ENCODE measurements around the gene POLR2F.
A peak's percentile ranks its signal among the peaks of the same experiment; 100 is the strongest.

The POLR2F gene

GRCh38 chr22:37933711-37934376 is 19.7 kb upstream of the POLR2F start (continued):
- 0 out of 2 replicates have a peak, but pooled peaks have one; percentile 84 for TF ChIP-seq INSM2 (tag by site-specific recombination; IDR thresholded peaks at IDR 0.05)
- no peak for TF ChIP-seq ZNF157 (tag by site-specific recombination; IDR thresholded peaks at IDR 0.05)
- no peak for TF ChIP-seq ZFHX2 (tag by site-specific recombination; conservative IDR thresholded peaks at IDR 0.05)
- TF ChIP-seq, protein P1, sequence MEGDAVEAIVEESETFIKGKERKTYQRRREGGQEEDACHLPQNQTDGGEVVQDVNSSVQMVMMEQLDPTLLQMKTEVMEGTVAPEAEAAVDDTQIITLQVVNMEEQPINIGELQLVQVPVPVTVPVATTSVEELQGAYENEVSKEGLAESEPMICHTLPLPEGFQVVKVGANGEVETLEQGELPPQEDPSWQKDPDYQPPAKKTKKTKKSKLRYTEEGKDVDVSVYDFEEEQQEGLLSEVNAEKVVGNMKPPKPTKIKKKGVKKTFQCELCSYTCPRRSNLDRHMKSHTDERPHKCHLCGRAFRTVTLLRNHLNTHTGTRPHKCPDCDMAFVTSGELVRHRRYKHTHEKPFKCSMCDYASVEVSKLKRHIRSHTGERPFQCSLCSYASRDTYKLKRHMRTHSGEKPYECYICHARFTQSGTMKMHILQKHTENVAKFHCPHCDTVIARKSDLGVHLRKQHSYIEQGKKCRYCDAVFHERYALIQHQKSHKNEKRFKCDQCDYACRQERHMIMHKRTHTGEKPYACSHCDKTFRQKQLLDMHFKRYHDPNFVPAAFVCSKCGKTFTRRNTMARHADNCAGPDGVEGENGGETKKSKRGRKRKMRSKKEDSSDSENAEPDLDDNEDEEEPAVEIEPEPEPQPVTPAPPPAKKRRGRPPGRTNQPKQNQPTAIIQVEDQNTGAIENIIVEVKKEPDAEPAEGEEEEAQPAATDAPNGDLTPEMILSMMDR (tag by site-specific recombination; IDR thresholded peaks at IDR 0.05), result peak; percentile 98
- TF ChIP-seq, protein P2, sequence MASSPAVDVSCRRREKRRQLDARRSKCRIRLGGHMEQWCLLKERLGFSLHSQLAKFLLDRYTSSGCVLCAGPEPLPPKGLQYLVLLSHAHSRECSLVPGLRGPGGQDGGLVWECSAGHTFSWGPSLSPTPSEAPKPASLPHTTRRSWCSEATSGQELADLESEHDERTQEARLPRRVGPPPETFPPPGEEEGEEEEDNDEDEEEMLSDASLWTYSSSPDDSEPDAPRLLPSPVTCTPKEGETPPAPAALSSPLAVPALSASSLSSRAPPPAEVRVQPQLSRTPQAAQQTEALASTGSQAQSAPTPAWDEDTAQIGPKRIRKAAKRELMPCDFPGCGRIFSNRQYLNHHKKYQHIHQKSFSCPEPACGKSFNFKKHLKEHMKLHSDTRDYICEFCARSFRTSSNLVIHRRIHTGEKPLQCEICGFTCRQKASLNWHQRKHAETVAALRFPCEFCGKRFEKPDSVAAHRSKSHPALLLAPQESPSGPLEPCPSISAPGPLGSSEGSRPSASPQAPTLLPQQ (tag by site-specific recombination; IDR thresholded peaks at IDR 0.05), result peak; percentile 77
- TF ChIP-seq ZNF132 (tag by site-specific recombination; IDR thresholded peaks at IDR 0.05; ENCODE audit: borderline replicate concordance), result no peak
- TF ChIP-seq ZFP3 (tag by site-specific recombination; IDR thresholded peaks at IDR 0.05; ENCODE audit: low read depth), result no peak
- no peak for TF ChIP-seq HOXA7 (CRISPR knock-in tag; IDR thresholded peaks at IDR 0.05; ENCODE audit: borderline replicate concordance)
- no peak for TF ChIP-seq ZNF114 (tag by site-specific recombination; IDR thresholded peaks at IDR 0.05)
- peak; percentile 83 for TF ChIP-seq ZIC2 (tag by site-specific recombination; IDR thresholded peaks at IDR 0.05)
- TF ChIP-seq ZNF501 (tag by site-specific recombination; IDR thresholded peaks at IDR 0.05), result 0 out of 2 replicates have a peak, but pooled peaks have one; percentile 28
- peak; percentile 97 for TF ChIP-seq KLF1 (tag by site-specific recombination; IDR thresholded peaks at IDR 0.05)
- TF ChIP-seq ZNF239 (tag by site-specific recombination; IDR thresholded peaks at IDR 0.05), result no peak
- TF ChIP-seq ZNF473 (tag by site-specific recombination; IDR thresholded peaks at IDR 0.05), result no peak
- TF ChIP-seq ZNF133 (tag by site-specific recombination; IDR thresholded peaks at IDR 0.05), result no peak
- TF ChIP-seq, protein P3, sequence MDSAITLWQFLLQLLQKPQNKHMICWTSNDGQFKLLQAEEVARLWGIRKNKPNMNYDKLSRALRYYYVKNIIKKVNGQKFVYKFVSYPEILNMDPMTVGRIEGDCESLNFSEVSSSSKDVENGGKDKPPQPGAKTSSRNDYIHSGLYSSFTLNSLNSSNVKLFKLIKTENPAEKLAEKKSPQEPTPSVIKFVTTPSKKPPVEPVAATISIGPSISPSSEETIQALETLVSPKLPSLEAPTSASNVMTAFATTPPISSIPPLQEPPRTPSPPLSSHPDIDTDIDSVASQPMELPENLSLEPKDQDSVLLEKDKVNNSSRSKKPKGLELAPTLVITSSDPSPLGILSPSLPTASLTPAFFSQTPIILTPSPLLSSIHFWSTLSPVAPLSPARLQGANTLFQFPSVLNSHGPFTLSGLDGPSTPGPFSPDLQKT (IDR thresholded peaks at IDR 0.05; ENCODE audit: borderline replicate concordance, low read depth, low read length), result no peak
- TF ChIP-seq TSHZ1 (tag by site-specific recombination; IDR thresholded peaks at IDR 0.05; ENCODE audit: borderline replicate concordance), result no peak
- TF ChIP-seq, protein P4, sequence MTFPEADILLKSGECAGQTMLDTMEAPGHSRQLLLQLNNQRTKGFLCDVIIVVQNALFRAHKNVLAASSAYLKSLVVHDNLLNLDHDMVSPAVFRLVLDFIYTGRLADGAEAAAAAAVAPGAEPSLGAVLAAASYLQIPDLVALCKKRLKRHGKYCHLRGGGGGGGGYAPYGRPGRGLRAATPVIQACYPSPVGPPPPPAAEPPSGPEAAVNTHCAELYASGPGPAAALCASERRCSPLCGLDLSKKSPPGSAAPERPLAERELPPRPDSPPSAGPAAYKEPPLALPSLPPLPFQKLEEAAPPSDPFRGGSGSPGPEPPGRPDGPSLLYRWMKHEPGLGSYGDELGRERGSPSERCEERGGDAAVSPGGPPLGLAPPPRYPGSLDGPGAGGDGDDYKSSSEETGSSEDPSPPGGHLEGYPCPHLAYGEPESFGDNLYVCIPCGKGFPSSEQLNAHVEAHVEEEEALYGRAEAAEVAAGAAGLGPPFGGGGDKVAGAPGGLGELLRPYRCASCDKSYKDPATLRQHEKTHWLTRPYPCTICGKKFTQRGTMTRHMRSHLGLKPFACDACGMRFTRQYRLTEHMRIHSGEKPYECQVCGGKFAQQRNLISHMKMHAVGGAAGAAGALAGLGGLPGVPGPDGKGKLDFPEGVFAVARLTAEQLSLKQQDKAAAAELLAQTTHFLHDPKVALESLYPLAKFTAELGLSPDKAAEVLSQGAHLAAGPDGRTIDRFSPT (tag by site-specific recombination; IDR thresholded peaks at IDR 0.05), result peak; percentile 89
- TF ChIP-seq ZNF391 (tag by site-specific recombination; IDR thresholded peaks at IDR 0.05; ENCODE audit: borderline replicate concordance, low read depth), result peak; percentile 57; the same call in 1 of the 2 replicates
- TF ChIP-seq ZNF274 (IDR thresholded peaks at IDR 0.05; ENCODE audit: low read length), result no peak
- no peak for TF ChIP-seq ZNF274 (tag by site-specific recombination; IDR thresholded peaks at IDR 0.05; ENCODE audit: borderline replicate concordance)
- TF ChIP-seq ZBTB21 (tag by site-specific recombination; IDR thresholded peaks at IDR 0.05), result 0 out of 2 replicates have a peak, but pooled peaks have one; percentile 47
- peak; percentile 45 for TF ChIP-seq ZNF366 (tag by site-specific recombination; conservative IDR thresholded peaks at IDR 0.05)
- TF ChIP-seq ZNF626 (tag by site-specific recombination; IDR thresholded peaks at IDR 0.05), result no peak
- TF ChIP-seq PRDM1 (tag by site-specific recombination; IDR thresholded peaks at IDR 0.05), result no peak
- no peak for TF ChIP-seq AEBP2 (tag by site-specific recombination; IDR thresholded peaks at IDR 0.05; ENCODE audit: borderline replicate concordance)
- no peak for TF ChIP-seq ZNF585B (tag by site-specific recombination; IDR thresholded peaks at IDR 0.05)
